Bronchial epithelial cell (primary cell): ENCODE results near the gene CCDC91. TPM values are rescaled to one million over a fixed set of nuclear protein-coding genes. Genes with fewer than 3 reads are reported as not detected.

Experiments
- DNase-seq: peaks from one replicate; pipeline ENCODE4 v3.0.0-alpha.2; 2010; ENCODE audit warnings: low read depth
- FAIRE-seq: peaks from 2 replicates; lab custom pipeline; 2011; peaks lifted over from hg19 to GRCh38; lab: Jason Lieb, UNC
- H3K27me3 ChIP-seq: 2 replicates; pipeline ENCODE4 v1.5.1; 2011; ENCODE audit warnings: low read length; ENCODE audit not compliant: control insufficient read depth, insufficient read depth
- H3K36me3 ChIP-seq: 2 replicates; pipeline ENCODE4 v1.5.1; 2011; ENCODE audit warnings: low read length; ENCODE audit not compliant: control insufficient read depth, insufficient read depth
- H3K4me3 ChIP-seq: 2 replicates; pipeline ENCODE4 v1.5.1; 2011; ENCODE audit warnings: mild to moderate bottlenecking, low read depth, low read length, control low read depth
- CTCF ChIP-seq: IDR thresholded peaks from 2 replicates; pipeline ENCODE4 v1.5.1; 2011; ENCODE audit warnings: mild to moderate bottlenecking, moderate library complexity, low read length, control low read depth, inconsistent platforms; ENCODE audit not compliant: insufficient read depth, severe bottlenecking
- total RNA-seq: library from RNA; depleted of rRNA; stranded (reverse); fragments of >200 nt; gene quantifications from 2 replicates; pipeline ENCODE4 v1.2.1, GENCODE V29; 2014

The CCDC91 gene
- total RNA-seq, 1 donor from 2014 or later = 26.3 TPM

GRCh38 chr12:28156362-28156761 is 33.9 kb upstream of the CCDC91 start:
- H3K36me3 ChIP-seq = no peaks in the 10 kb centered on the region
- H3K27me3 ChIP-seq = no peaks in the 10 kb centered on the region
- no peak for TF ChIP-seq CTCF
- H3K4me3 ChIP-seq = no peak overlapping the region
- no peak for FAIRE-seq
- no peak for DNase-seq

GRCh38 chr12:28156804-28157203 is 33.5 kb upstream of the CCDC91 start:
- Histone ChIP-seq H3K36me3 (no peaks in the 10 kb centered on the region), H3K27me3 (no peaks in the 10 kb centered on the region), H3K4me3 (no peak overlapping the region)
- no peak for TF ChIP-seq CTCF
- FAIRE-seq (no peak), DNase-seq (no peak)

- no peak overlapping the region for H3K4me3 ChIP-seq
- no peaks in the 10 kb centered on the region for H3K27me3 ChIP-seq
- FAIRE-seq = no peak
- TF ChIP-seq CTCF = no peak
- no peak for DNase-seq
- H3K36me3 ChIP-seq = no peaks in the 10 kb centered on the region
These were observed 31.9 kb upstream of the CCDC91 start for GRCh38 chr12:28158353-28158752.

- FAIRE-seq (no peak), DNase-seq (no peak)
- no peaks in the 10 kb centered on the region for H3K27me3 ChIP-seq
- H3K36me3 ChIP-seq = no peaks in the 10 kb centered on the region
- H3K4me3 ChIP-seq = no peak overlapping the region
- no peak for TF ChIP-seq CTCF
These were observed 30.6 kb upstream of the CCDC91 start for GRCh38 chr12:28159688-28160087.

GRCh38 chr12:28161697-28162096 is 28.6 kb upstream of the CCDC91 start:
- Histone ChIP-seq H3K36me3 (no peaks in the 10 kb centered on the region), H3K4me3 (no peak overlapping the region), H3K27me3 (no peaks in the 10 kb centered on the region)
- TF ChIP-seq CTCF = no peak
- no peak for DNase-seq
- FAIRE-seq = no peak

- Histone ChIP-seq H3K4me3 (no peak overlapping the region), H3K36me3 (no peaks in the 10 kb centered on the region), H3K27me3 (no peaks in the 10 kb centered on the region)
- DNase-seq (no peak), FAIRE-seq (no peak)
- no peak for TF ChIP-seq CTCF
These were observed 27.6 kb upstream of the CCDC91 start for GRCh38 chr12:28162697-28163096.
